Stimulated activated CD4-positive, alpha-beta T cell treated with anti-CD3 and anti-CD28 coated beads, Interleukin-15, amount 100 ng/mL, for 48 hours (primary cell): ENCODE results near the gene BCL2A1.
"Not testable (repeated sequence)": the region's sequence is repeated elsewhere in the genome, so short reads cannot be mapped to it uniquely, and the experiment has no call there.

Source experiments
- DNase-seq, 2 donors: peaks; one replicate each; pipeline ENCODE4 v3.0.0-alpha.2; 2020; ENCODE audit warnings: low read depth in 2 of 2

BCL2A1 gene

GRCh38 chr15:79989183-79989582 is 18.2 kb upstream of the BCL2A1 start:
- no peak for DNase-seq

- no peak for DNase-seq
Observed at GRCh38 chr15:79988448-79989117, 17.6 kb upstream of the BCL2A1 start.

GRCh38 chr15:79987969-79988368 is 17.0 kb upstream of the BCL2A1 start:
- no peak for DNase-seq

- DNase-seq, result no peak
Observed at GRCh38 chr15:79987569-79987955, 16.6 kb upstream of the BCL2A1 start.

- DNase-seq, result no peak
Observed at GRCh38 chr15:79981831-79982455, 10.9 kb upstream of the BCL2A1 start.

GRCh38 chr15:79978655-79979514 is 7.9 kb upstream of the BCL2A1 start:
- DNase-seq, result no peak

GRCh38 chr15:79978260-79978654 is 7.3 kb upstream of the BCL2A1 start:
- no peak for DNase-seq

GRCh38 chr15:79977431-79978054 is 6.5 kb upstream of the BCL2A1 start:
- DNase-seq, result no peak

- DNase-seq, result peak in 1 of 2 donors; percentile 41
Observed at GRCh38 chr15:79973456-79974195, 2.6 kb upstream of the BCL2A1 start.

GRCh38 chr15:79972863-79973262 is 1.9 kb upstream of the BCL2A1 start:
- DNase-seq, result no peak

- no peak for DNase-seq
Observed at GRCh38 chr15:79970181-79970580, 815 bp downstream of the BCL2A1 start.

- DNase-seq, result no peak
Observed at GRCh38 chr15:79969146-79969545, 1.9 kb downstream of the BCL2A1 start.

- DNase-seq, result peak in 1 of 2 donors; percentile 26
Observed at GRCh38 chr15:79967298-79968182, 3.5 kb downstream of the BCL2A1 start.

GRCh38 chr15:79966634-79967297 is 4.2 kb downstream of the BCL2A1 start:
- no peak for DNase-seq

- DNase-seq, result no peak
Observed at GRCh38 chr15:79965846-79966630, 5.0 kb downstream of the BCL2A1 start.

GRCh38 chr15:79964232-79964805 is 6.7 kb downstream of the BCL2A1 start:
- DNase-seq, result no peak

- DNase-seq, result not testable (repeated sequence)
Observed at GRCh38 chr15:79962921-79963320, 8.1 kb downstream of the BCL2A1 start.

- no peak for DNase-seq
Observed at GRCh38 chr15:79962178-79962577, 8.8 kb downstream of the BCL2A1 start.
